ENCODE results near the gene SYTL5.

The SYTL5 gene

GRCh38 chrX:38150993-38151392 is 144.6 kb downstream of the SYTL5 start:
- H3K4me3 Mint-ChIP-seq: no peak overlapping the region
- no peak overlapping the region for H3K27ac Mint-ChIP-seq
- DNase-seq: no peak
- no peaks in the 10 kb centered on the region for H3K4me1 Mint-ChIP-seq
- TF ChIP-seq CTCF (IDR thresholded peaks at IDR 0.05): no peak
- peaks cover 7% of the 10 kb centered on the region for H3K9me3 Mint-ChIP-seq
- H3K27me3 Mint-ChIP-seq (ENCODE audit: low read depth, poor library complexity): no peaks in the 10 kb centered on the region
- H3K36me3 Mint-ChIP-seq (ENCODE audit: low read depth): no peaks in the 10 kb centered on the region

GRCh38 chrX:38151441-38151840 is 145.1 kb downstream of the SYTL5 start:
- Mint-ChIP-seq H3K4me3 (no peak overlapping the region), H3K36me3 (ENCODE audit: low read depth) (no peaks in the 10 kb centered on the region), H3K27ac (no peak overlapping the region), H3K4me1 (no peaks in the 10 kb centered on the region), H3K27me3 (ENCODE audit: low read depth, poor library complexity) (no peaks in the 10 kb centered on the region), H3K9me3 (peaks cover 5% of the 10 kb centered on the region)
- DNase-seq: no peak
- TF ChIP-seq CTCF (IDR thresholded peaks at IDR 0.05): no peak

GRCh38 chrX:38154340-38154739 is 148.0 kb downstream of the SYTL5 start:
- Mint-ChIP-seq H3K9me3 (peaks cover 21% of the 10 kb centered on the region), H3K4me1 (no peaks in the 10 kb centered on the region), H3K4me3 (no peak overlapping the region), H3K27ac (no peak overlapping the region), H3K36me3 (ENCODE audit: low read depth) (no peaks in the 10 kb centered on the region), H3K27me3 (ENCODE audit: low read depth, poor library complexity) (no peaks in the 10 kb centered on the region)
- DNase-seq: no peak
- TF ChIP-seq CTCF (IDR thresholded peaks at IDR 0.05): no peak

DNA sequence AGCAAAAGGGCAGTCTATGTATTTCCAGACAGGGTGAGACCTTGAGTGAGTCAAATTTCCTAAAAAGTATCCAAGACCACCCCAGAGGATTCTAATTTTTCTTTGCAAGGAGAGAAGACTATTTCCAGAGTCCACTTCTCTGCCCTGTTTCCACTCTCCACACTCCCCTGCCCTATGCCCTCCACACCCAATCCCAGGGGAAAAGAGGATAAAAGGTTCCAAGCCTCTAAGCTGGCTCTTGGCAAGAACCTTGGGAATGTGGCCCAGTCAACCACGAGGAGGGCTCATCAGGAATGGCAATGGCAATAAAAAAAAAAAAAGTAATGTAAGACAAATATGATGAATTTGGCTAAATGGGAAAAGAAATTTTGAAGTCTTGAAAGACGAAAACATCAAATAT is 148.5 kb downstream of the SYTL5 start:
- Mint-ChIP-seq H3K36me3 (ENCODE audit: low read depth) (no peaks in the 10 kb centered on the region), H3K9me3 (peaks cover 21% of the 10 kb centered on the region), H3K4me3 (no peak overlapping the region), H3K27me3 (ENCODE audit: low read depth, poor library complexity) (no peaks in the 10 kb centered on the region), H3K27ac (no peak overlapping the region), H3K4me1 (no peaks in the 10 kb centered on the region)
- no peak for DNase-seq
- no peak for TF ChIP-seq CTCF (IDR thresholded peaks at IDR 0.05)

- H3K4me3 Mint-ChIP-seq: no peak overlapping the region
- no peak for DNase-seq
- no peak overlapping the region for H3K27ac Mint-ChIP-seq
- TF ChIP-seq CTCF (IDR thresholded peaks at IDR 0.05): no peak
- H3K9me3 Mint-ChIP-seq: peaks cover 30% of the 10 kb centered on the region
- H3K4me1 Mint-ChIP-seq: no peaks in the 10 kb centered on the region
- no peaks in the 10 kb centered on the region for H3K27me3 Mint-ChIP-seq (ENCODE audit: low read depth, poor library complexity)
- no peaks in the 10 kb centered on the region for H3K36me3 Mint-ChIP-seq (ENCODE audit: low read depth)
Measured at GRCh38 chrX:38156838-38157237, 150.5 kb downstream of the SYTL5 start.

DNA sequence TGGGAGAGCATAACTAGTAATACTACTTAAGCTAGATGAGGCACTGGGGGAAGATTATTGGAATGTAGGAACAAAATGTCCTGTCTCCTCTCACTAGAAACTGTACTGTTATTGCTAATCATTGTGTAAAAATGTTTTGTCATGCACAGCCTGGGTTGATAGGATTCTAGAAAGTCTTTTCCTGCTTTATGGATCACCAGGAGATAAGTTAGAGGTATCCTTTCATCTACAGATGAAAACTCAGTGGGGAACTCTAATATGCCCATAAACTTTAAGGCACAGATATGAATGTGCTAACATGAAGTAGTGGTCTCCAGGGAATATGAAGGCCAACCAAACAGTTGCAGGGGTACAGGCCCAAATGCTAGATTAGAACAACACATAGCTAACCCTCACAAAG is 156.8 kb downstream of the SYTL5 start:
- H3K27me3 Mint-ChIP-seq (ENCODE audit: low read depth, poor library complexity): peaks cover 5% of the 10 kb centered on the region
- no peak overlapping the region for H3K4me3 Mint-ChIP-seq

More for the DNA sequence above, 156.8 kb downstream of the SYTL5 start:
- Mint-ChIP-seq H3K4me1 (no peaks in the 10 kb centered on the region), H3K36me3 (ENCODE audit: low read depth) (no peaks in the 10 kb centered on the region), H3K27ac (no peak overlapping the region), H3K9me3 (peaks cover 13% of the 10 kb centered on the region)
- no peak for TF ChIP-seq CTCF (IDR thresholded peaks at IDR 0.05)
- no peak for DNase-seq
